Measurements from ENCODE around the gene LIN28B.
A peak's percentile ranks its signal among the peaks of the same experiment; 100 is the strongest.

Gene LIN28B, protein sequence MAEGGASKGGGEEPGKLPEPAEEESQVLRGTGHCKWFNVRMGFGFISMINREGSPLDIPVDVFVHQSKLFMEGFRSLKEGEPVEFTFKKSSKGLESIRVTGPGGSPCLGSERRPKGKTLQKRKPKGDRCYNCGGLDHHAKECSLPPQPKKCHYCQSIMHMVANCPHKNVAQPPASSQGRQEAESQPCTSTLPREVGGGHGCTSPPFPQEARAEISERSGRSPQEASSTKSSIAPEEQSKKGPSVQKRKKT

DNA sequence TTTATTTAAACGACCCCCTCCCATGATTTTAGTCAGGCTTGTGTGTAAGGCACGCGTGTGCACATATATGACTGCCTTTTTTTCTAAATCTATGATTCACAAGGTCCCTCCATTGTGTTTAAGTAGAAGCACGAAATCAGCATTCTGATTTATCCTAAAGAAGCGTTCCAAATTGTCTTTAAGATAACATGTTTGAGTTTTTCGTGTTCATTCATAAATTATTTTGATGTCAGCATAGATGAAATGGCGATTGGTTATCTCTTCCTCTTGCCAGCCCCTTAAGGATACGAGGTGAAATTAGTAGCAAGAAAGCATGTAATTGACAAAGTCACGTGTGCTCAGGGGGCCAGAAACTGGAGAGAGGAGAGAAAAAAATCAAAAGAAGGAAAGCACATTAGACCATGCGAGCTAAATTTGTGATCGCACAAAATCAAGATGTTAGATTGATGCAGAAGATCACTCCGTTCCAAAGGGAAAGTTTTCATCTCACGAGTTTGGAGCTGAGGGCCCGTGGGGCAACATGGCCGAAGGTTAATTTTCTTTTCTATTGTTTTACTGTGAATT, at the start of gene LIN28B:
Gene LIN28B (plus strand): TSS at position 377 of the 564 bp plus-strand sequence. CDS start 144 bp downstream, at position 521.
- no peak for ATAC-seq (ENCODE audit: low read depth)
- Mint-ChIP-seq H3K27me3 (peaks cover 29% of the 10 kb centered on the region), H3K4me3 (no peak within 1 kb of the TSS), H3K36me3 (no peaks in the 10 kb centered on the region), H3K9me3 (peaks cover 5% of the 10 kb centered on the region), H3K4me1 (peaks cover 10% of the 10 kb centered on the region), H3K27ac (no peak within 1 kb of the TSS)
- DNase-seq (ENCODE audit: low spot score in 2 of 2), result no peak

DNA sequence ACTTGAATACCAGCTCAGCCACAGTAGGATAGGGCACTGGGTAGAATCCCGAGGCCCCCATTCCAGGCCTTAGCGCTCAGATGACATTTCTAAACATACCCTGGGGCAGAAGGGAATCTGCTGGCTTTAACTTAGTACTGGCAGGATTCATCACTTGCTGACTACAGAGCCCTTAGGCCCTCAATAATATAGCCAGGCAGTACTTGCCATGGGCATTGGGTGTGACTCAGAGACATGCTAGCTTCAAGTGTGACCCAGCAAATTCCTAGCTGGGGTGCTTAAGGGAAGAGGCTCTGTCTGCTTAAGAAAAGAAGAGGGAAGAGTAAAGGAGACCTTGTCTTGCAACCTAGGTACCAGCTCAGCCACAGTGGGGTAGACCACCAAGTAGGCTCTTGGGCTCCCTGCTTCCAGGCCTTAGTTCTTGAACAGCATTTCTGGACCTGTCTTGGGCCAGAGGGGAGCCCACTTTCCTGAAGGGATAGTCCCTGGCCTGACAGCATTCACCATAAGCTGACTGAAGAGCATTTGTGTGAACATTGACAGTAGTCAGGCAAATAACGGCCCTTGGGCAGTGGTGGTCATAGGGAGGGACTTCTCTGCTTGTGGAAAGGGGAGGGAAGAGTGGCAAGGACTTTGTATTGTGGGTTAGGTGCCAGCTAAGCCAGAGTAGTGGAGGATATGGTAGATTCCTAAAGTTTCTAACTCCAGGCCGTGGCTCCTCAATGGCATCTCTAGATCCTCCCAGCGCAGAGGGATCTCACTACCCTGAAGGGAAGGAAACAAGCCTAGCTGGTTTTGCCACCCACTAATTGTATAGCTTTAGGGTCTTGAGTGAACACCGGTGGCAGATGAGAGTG, 48.6 kb upstream of the LIN28B start:
- no peaks in the 10 kb centered on the region for H3K36me3 Mint-ChIP-seq

DNA sequence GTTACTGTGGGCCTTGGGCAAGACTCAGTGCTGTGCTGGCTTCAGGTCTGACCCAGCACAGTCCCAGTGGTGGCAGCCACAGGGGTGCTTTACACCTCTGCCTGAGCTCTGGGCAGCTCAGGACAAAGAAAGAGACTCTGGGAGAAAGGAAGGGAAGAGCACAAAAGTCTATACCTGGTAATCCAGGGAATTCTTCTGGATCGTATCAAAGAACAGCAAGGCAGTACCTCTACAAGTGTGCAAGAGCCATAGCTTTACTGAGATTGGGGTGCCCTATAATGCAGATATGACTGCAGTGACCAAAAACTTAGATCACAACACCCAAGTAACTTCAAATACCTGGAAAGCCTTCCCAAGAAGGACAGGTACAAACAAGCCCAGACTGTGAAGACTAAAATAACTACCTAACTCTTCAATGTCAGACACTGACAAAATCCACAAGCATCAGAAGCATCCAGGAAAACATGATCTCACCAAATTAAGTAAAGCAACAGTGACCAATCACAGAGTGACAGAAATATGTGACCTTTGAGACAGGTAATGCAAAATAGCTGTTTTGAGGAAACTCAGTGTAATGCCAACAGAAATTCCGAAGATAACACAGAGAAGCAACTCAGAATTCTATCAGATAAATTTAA, 47.9 kb upstream of the LIN28B start:
- Mint-ChIP-seq H3K4me3 (no peak overlapping the region), H3K4me1 (no peaks in the 10 kb centered on the region), H3K27me3 (peaks cover 5% of the 10 kb centered on the region), H3K27ac (no peak overlapping the region), H3K36me3 (no peaks in the 10 kb centered on the region), H3K9me3 (no peaks in the 10 kb centered on the region)
- no peak for DNase-seq (ENCODE audit: low spot score in 2 of 2)
- ATAC-seq (ENCODE audit: low read depth), result no peak

More for the DNA sequence above, 48.6 kb upstream of the LIN28B start:
- H3K27ac Mint-ChIP-seq, result no peak overlapping the region
- no peak overlapping the region for H3K4me3 Mint-ChIP-seq
- ATAC-seq (ENCODE audit: low read depth) (no peak), DNase-seq (ENCODE audit: low spot score in 2 of 2) (no peak)
- no peaks in the 10 kb centered on the region for H3K9me3 Mint-ChIP-seq
- H3K27me3 Mint-ChIP-seq, result peaks cover 6% of the 10 kb centered on the region
- H3K4me1 Mint-ChIP-seq, result no peaks in the 10 kb centered on the region

DNA sequence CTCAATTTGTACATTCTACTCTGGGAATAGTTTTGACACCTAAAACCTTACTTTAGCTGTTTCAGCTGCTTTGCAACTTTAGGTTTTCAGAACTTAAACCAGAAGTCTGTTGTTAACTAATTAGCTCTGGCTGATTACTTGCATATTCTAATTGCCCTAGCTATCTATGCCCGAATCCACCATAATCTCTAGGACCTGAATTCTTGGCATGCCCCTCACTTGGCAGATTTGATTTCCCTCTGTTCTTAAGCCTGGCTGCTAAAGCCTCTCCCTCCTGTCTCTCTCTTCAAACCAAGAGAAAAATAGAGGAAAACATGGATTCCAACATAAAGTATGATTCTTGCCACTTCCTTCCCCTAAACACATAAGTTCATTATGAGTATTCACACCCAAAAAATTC, 35.0 kb upstream of the LIN28B start:
- Mint-ChIP-seq H3K36me3 (no peaks in the 10 kb centered on the region), H3K4me1 (no peaks in the 10 kb centered on the region), H3K4me3 (no peak overlapping the region), H3K9me3 (no peaks in the 10 kb centered on the region), H3K27ac (no peak overlapping the region), H3K27me3 (peaks cover 5% of the 10 kb centered on the region)
- no peak for ATAC-seq (ENCODE audit: low read depth)
- DNase-seq (ENCODE audit: low spot score in 2 of 2), result no peak

DNA sequence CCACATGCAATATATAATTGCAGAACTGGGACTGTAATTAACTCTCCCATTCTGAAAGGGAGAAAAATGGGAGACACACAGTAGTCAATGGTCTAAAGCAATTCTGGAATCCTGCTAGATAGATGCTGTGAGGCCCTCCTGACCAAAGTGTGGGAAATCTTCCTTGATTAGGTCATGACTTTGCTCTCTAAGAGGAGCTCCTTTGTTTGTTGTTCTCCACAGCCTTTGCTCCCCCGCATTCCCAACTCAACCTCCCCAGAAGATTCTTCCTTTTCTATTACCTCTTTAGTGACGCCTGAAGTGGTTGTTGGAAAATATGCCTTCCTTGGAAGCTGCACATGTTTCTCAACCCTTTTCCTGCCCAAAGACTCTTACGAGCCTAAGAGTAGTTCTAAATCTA, 28.8 kb upstream of the LIN28B start:
- peaks cover 6% of the 10 kb centered on the region for H3K27me3 Mint-ChIP-seq
- no peak overlapping the region for H3K27ac Mint-ChIP-seq
- H3K4me3 Mint-ChIP-seq, result no peak overlapping the region
- no peak for ATAC-seq (ENCODE audit: low read depth)
- H3K9me3 Mint-ChIP-seq, result no peaks in the 10 kb centered on the region
- H3K36me3 Mint-ChIP-seq, result no peaks in the 10 kb centered on the region
- DNase-seq (ENCODE audit: low spot score in 2 of 2), result no peak
- H3K4me1 Mint-ChIP-seq, result no peaks in the 10 kb centered on the region

DNA sequence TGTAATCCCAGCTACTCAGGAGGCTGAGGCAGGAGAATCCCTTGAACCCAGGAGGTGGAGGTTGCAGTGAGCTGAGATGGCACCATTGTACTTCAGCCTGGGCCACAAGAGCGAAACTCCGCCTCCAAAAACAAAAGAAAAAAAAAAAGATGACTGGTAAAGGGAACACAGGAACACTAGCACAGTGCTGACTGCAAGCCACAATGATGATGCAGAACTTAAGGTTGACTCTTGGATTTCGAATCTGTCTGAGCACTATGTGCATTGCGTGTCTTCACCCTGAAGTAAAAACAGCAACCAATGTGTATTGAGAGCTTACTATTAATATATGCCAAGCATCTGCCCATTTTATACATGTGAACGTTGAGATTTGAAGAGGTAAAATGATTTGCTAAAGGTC, 27.6 kb upstream of the LIN28B start:
- H3K36me3 Mint-ChIP-seq, result no peaks in the 10 kb centered on the region

DNA sequence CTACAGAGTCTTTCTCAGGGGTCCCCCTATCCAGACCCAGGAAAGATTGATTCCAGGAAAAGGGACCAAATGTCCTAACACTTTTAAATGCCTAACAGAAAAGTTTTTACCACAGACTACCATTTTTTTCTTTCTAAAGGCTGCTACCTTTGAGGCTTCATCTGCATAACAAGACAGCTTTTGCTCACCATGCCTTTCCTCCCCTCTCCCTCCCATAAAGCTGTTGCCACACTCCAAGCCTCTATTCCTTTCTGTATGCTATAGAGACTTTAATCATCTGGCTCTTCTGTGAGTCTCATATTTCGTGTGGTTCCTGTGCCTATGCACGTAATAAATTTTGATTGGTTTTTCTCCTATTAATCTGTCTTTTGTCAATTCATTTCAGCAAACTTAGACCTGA, 26.0 kb upstream of the LIN28B start:
- no peak for DNase-seq (ENCODE audit: low spot score in 2 of 2)

More for the DNA sequence above, 27.6 kb upstream of the LIN28B start:
- H3K9me3 Mint-ChIP-seq, result no peaks in the 10 kb centered on the region
- no peak for ATAC-seq (ENCODE audit: low read depth)
- H3K4me1 Mint-ChIP-seq, result no peaks in the 10 kb centered on the region
- H3K4me3 Mint-ChIP-seq, result no peak overlapping the region
- peaks cover 3% of the 10 kb centered on the region for H3K27me3 Mint-ChIP-seq
- no peak overlapping the region for H3K27ac Mint-ChIP-seq
- no peak for DNase-seq (ENCODE audit: low spot score in 2 of 2)

DNA sequence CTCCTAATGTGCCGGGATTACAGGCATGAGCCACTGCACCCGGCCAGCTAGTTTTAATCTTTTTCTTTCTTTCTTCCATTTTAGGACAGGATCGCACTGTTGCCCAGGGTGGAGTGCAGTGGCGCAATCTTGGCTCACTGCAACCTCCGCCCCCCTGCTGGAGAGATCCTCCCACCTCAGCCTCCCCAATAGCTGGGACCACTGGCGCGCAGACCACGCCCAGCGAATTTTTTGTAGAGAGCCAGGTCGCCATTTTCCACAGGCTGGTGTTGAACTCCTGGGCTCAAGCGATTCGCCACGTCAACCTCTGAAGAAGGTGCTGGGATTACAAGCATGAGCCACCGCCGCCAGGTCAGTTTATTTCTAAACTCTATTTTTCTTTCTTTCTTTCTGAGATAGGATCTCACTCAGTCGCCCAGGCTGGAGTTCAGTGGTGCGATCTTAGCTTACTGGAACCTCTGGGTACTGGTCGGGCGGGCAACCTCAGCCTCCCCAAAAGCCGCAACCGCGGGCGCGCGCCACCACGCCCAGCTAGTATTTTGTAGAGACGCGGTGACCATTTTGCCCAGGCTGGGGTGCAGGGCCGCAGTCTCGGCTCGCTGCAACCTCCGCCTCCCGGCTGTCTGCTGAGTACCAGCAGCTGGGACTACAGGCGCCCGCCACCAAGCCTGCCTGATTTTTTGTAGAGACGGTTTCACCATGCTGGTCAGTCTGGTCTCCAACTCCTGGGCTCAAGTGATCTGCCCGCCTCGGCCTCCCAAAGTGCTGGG, 20.0 kb upstream of the LIN28B start:
- H3K36me3 Mint-ChIP-seq, result no peaks in the 10 kb centered on the region
- H3K27ac Mint-ChIP-seq, result no peak overlapping the region
- H3K9me3 Mint-ChIP-seq, result no peaks in the 10 kb centered on the region
- DNase-seq (ENCODE audit: low spot score in 2 of 2), result no peak
- no peak for ATAC-seq (ENCODE audit: low read depth)
- no peaks in the 10 kb centered on the region for H3K27me3 Mint-ChIP-seq
- H3K4me1 Mint-ChIP-seq, result no peaks in the 10 kb centered on the region
- no peak overlapping the region for H3K4me3 Mint-ChIP-seq

More for the DNA sequence above, 26.0 kb upstream of the LIN28B start:
- Mint-ChIP-seq H3K4me1 (no peaks in the 10 kb centered on the region), H3K9me3 (no peaks in the 10 kb centered on the region), H3K27me3 (peaks cover 3% of the 10 kb centered on the region), H3K36me3 (no peaks in the 10 kb centered on the region), H3K27ac (no peak overlapping the region), H3K4me3 (no peak overlapping the region)
- no peak for ATAC-seq (ENCODE audit: low read depth)

DNA sequence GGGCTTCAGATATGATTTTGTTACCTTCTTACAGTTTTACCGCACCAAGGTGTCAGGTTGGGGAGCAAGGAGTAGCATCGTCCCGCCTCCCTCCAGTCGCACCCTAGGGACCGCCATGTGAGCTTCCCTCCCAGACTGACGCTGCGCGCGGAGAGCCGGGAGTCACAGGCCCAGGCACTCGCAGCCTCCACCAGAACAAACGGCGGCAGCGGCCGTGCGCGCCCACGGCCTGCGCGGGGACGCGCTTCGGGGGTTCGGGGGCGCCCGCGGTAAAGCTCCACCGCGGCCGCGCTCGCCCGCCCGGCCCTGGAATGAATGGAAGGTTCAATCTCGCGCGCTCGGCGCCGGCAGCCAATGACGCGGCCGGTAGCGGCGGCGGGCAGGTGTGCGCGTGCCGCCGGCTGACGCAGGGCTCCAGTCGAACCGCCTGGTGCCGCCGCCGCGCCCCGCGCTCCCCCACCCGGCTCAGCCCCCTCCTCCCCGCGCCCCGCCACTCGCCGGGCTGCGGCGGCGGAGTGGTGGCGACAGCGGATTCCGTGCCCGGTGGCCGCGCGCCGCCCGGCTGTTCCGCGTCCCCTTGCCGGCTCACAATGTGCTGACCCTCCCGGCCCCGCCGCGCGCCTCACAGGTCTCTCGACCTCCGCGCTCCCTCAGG, 16.5 kb upstream of the LIN28B start:
- Mint-ChIP-seq H3K9me3 (no peaks in the 10 kb centered on the region), H3K27ac (no peak overlapping the region), H3K4me3 (no peak overlapping the region), H3K27me3 (no peaks in the 10 kb centered on the region), H3K4me1 (no peaks in the 10 kb centered on the region), H3K36me3 (no peaks in the 10 kb centered on the region)
- ATAC-seq (ENCODE audit: low read depth) (no peak), DNase-seq (ENCODE audit: low spot score in 2 of 2) (no peak)

DNA sequence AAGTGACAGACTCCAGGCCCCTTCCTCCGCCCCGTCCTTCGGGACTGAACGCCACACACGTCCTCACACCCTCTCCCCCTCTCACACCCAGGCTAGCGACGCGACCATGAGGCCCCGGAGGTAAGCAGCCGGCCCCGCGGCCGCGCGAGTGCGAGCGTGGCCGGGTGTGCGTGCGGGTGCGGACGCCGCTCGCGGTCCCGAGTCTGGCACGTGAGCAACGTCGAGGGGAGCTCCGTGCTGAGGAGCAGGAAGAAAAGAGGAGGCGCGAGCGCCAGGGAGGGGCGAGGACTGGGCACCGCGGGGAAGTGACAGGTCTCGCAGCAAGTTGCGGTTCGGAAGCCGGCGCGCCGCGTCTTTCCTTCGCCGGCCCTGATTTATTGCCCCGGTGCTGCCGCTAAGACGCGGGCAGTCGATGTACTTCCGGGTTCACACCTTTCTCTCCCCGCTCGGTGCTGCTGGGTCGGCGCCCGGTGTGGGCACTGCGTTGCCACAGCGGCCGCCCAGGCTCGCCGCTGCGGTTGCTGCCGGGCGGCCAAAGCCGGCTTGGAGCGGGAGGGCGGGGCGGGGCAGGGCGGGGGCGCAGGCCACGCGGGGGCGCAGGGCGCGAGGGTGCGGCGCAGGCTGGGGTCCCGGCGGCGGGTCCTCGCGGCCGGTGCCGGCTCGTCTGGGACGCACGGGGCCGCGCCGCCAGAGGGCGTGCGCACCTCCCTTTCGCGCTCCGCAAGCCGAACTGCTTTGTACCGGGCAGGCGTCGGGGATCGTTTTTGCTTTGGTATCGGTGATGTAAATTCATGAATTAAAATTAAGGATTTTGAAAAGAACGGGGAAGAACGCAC, 15.8 kb upstream of the LIN28B start:
- Mint-ChIP-seq H3K9me3 (no peaks in the 10 kb centered on the region), H3K36me3 (no peaks in the 10 kb centered on the region), H3K4me1 (no peaks in the 10 kb centered on the region), H3K27ac (no peak overlapping the region), H3K27me3 (no peaks in the 10 kb centered on the region), H3K4me3 (peak overlapping the region; percentile 65)
- no peak for DNase-seq (ENCODE audit: low spot score in 2 of 2)
- ATAC-seq (ENCODE audit: low read depth), result peak; percentile 42

DNA sequence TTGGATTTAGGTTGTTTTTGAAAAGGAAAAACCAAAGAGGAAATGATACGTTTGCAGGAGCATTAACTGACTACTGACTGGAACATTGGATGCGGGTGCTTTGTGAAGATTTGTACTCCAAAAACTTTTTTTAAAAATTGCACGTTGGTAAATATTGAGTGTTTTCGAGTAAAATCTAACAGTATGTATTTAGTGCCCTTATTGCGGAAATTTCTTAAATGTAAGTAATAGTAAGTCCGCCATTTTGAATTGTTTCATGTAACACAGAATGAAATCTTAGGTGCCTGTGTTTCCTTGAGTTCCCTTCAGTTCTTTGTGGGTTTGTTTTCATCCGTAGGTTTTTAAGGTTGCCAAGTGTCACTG, 15.2 kb upstream of the LIN28B start:
- no peak for ATAC-seq (ENCODE audit: low read depth)
- H3K27ac Mint-ChIP-seq, result no peak overlapping the region
- no peaks in the 10 kb centered on the region for H3K27me3 Mint-ChIP-seq

DNA sequence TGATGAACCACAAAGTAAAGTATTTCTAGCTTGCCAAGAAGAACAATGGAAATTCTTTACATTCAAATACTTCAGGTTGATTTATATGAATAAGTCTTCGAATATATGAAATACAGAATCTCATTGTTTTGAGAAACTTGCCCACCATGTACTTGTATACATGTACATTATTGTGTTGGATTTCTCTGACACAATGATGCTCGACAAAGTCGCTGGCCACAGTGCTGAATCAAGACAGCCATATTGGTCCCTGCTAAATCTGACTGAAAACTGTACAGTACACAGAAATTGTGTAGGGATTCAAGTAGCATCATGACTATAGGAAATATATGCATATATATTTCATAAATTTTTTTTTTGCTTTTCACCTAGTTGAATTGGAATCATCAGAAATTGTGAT, 13.1 kb upstream of the LIN28B start:
- no peak overlapping the region for H3K27ac Mint-ChIP-seq
- ATAC-seq (ENCODE audit: low read depth) (no peak), DNase-seq (ENCODE audit: low spot score in 2 of 2) (no peak)
- no peaks in the 10 kb centered on the region for H3K36me3 Mint-ChIP-seq
- H3K4me1 Mint-ChIP-seq, result no peaks in the 10 kb centered on the region
- H3K9me3 Mint-ChIP-seq, result no peaks in the 10 kb centered on the region
- no peak overlapping the region for H3K4me3 Mint-ChIP-seq
- peaks cover 2% of the 10 kb centered on the region for H3K27me3 Mint-ChIP-seq

More for the DNA sequence above, 15.2 kb upstream of the LIN28B start:
- no peaks in the 10 kb centered on the region for H3K9me3 Mint-ChIP-seq
- H3K36me3 Mint-ChIP-seq, result no peaks in the 10 kb centered on the region
- no peaks in the 10 kb centered on the region for H3K4me1 Mint-ChIP-seq
- H3K4me3 Mint-ChIP-seq, result peak overlapping the region; percentile 65
- DNase-seq (ENCODE audit: low spot score in 2 of 2), result no peak
